ENCODE measurements around the gene GLI3. TPM values are rescaled to one million over a fixed set of nuclear protein-coding genes. Genes with fewer than 3 reads are reported as not detected.

The GLI3 gene
- total and polyA plus RNA-seq, 2 of the 8 experiments (the other 6 are each of a cell fraction or from before 2014, with no cell fraction given): 8.0 to 31.1 TPM

DNA sequence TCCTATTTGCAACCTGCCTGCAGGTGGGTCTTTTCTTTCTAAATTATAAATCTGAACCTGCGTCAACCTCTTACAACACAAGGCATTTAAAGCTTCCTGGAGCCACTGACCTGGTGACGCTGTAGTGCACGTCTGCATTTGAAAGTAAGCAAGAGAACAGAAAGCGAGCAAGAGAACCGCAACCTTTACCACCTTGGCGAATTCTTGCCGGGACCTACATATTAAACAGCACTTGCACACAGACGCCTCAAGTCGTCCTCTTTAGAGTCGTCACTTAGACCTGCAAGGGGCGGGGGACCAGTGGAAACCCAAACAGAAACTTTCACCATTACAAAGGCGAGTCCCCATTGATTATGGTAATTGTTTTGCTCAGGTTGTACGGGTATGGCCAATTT lies 9.5 kb downstream of the GLI3 start:
- Histone ChIP-seq H2BK5ac (ENCODE audit: low read depth, low read length) (peak overlapping the region; percentile 62), H3K23ac (ENCODE audit: insufficient read length) (no peak overlapping the region), H2AK5ac (ENCODE audit: low read depth, low read length) (no peak overlapping the region), H3K23me2 (ENCODE audit: low read depth, low read length) (peaks cover 8% of the 10 kb centered on the region), H3K9me3 (ENCODE audit: insufficient read depth in 2 of 2, low read depth in 1 of 2, low read length in 1 of 2) (no peaks in the 10 kb centered on the region), H3K36me3 (ENCODE audit: control insufficient read depth in 2 of 4, insufficient read depth in 4 of 4, low read length in 3 of 4) (no peaks in the 10 kb centered on the region), H3K14ac (ENCODE audit: insufficient read length) (no peak overlapping the region), H4K8ac (ENCODE audit: extremely low read depth, insufficient read depth, low read length) (peak overlapping the region; percentile 97; the same call in 1 of the 2 replicates), H4K20me1 (replicated peaks in 1 of 2; ENCODE audit: control insufficient read depth in 1 of 2, insufficient read depth in 2 of 2, low read length in 2 of 2) (no peaks in the 10 kb centered on the region), H4K5ac (ENCODE audit: insufficient read length, low read depth, low read length) (peak overlapping the region; percentile 28), H3K4me1 (replicated peaks in 1 of 4; ENCODE audit: control insufficient read depth in 3 of 4, insufficient read depth in 4 of 4, low read length in 3 of 4) (peaks cover 5 to 32% (median 24%) of the 10 kb centered on the region in 4 experiments; a peak in 6 of 7 replicates), H3K4ac (replicated peaks; ENCODE audit: insufficient read length, low read depth, low read length) (no peak overlapping the region), H3K56ac (replicated peaks; ENCODE audit: insufficient read length, low read depth, low read length) (no peak overlapping the region), H3K27me3 (replicated peaks in 1 of 4; ENCODE audit: control insufficient read depth in 3 of 4, extremely low read depth in 1 of 4, insufficient read depth in 3 of 4, low read length in 3 of 4) (no peaks in the 10 kb centered on the region), H3K4me2 (ENCODE audit: insufficient read depth in 1 of 2, low read depth in 2 of 2, low read length in 2 of 2) (peak overlapping the region; percentile 84 to 91), H3K79me2 (ENCODE audit: control insufficient read depth in 1 of 2, insufficient read depth in 2 of 2, low read length in 2 of 2) (peaks cover 0 to 47% of the 10 kb centered on the region in 2 experiments; a peak in 3 of 4 replicates), H3K27ac (ENCODE audit: low read depth, low read length) (peak overlapping the region; percentile 87), H2BK120ac (replicated peaks; ENCODE audit: low read depth, low read length) (no peak overlapping the region), H3K4me3 (ENCODE audit: extremely low read depth in 1 of 4, insufficient read depth in 2 of 4, low read depth in 3 of 4, low read length in 4 of 4) (peak overlapping the region; percentile 42 to 67 (median 52)), H4K91ac (replicated peaks; ENCODE audit: insufficient read length, low read length) (no peak overlapping the region), H2AFZ (ENCODE audit: low read length) (no peak overlapping the region), H3K79me1 (ENCODE audit: low read depth, low read length) (no peaks in the 10 kb centered on the region; the same call in 1 of the 2 replicates), H2BK20ac (ENCODE audit: low read length) (no peak overlapping the region), H3K18ac (ENCODE audit: extremely low read depth, low read length) (peak overlapping the region; percentile 78), H2BK15ac (ENCODE audit: low read length) (no peak overlapping the region), H2BK12ac (ENCODE audit: low read depth, low read length) (peak overlapping the region; percentile 81; the same call in 1 of the 2 replicates), H3K9ac (replicated peaks in 1 of 4; ENCODE audit: extremely low read depth in 1 of 4, low read depth in 3 of 4, low read length in 3 of 4) (peak overlapping the region; percentile 55 to 85 (median 77))
- POLR2A ChIA-PET (ENCODE audit: partially characterized antibody): interaction anchor here (1.0 to 1.8 kb wide), 13 partner anchors 9 to 212 kb away, joined by 3 to 8 read pairs (median 4); partner anchors contain the start of gene GLI3
- FAIRE-seq (peak; percentile 57), DNase-seq (ENCODE audit: low read depth in 1 of 2, low spot score in 2 of 2) (no peak)
- CTCF ChIA-PET (ENCODE audit: partially characterized antibody): interaction anchor here (0.6 to 4.7 kb wide), 3 partner anchors 42 to 89 kb away, joined by 4 to 20 read pairs (median 6); no protein-coding TSS in a partner anchor
- TF ChIP-seq, protein P1, sequence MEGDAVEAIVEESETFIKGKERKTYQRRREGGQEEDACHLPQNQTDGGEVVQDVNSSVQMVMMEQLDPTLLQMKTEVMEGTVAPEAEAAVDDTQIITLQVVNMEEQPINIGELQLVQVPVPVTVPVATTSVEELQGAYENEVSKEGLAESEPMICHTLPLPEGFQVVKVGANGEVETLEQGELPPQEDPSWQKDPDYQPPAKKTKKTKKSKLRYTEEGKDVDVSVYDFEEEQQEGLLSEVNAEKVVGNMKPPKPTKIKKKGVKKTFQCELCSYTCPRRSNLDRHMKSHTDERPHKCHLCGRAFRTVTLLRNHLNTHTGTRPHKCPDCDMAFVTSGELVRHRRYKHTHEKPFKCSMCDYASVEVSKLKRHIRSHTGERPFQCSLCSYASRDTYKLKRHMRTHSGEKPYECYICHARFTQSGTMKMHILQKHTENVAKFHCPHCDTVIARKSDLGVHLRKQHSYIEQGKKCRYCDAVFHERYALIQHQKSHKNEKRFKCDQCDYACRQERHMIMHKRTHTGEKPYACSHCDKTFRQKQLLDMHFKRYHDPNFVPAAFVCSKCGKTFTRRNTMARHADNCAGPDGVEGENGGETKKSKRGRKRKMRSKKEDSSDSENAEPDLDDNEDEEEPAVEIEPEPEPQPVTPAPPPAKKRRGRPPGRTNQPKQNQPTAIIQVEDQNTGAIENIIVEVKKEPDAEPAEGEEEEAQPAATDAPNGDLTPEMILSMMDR (IDR thresholded peaks at IDR 0.05; ENCODE audit: control extremely low read depth in 1 of 3, insufficient read depth in 1 of 3, low read depth in 1 of 3, low read length in 3 of 3): peak in 1 of 3 experiments; percentile 3; a peak in 1 of 4 replicates
- TF ChIP-seq YY1 (IDR thresholded peaks at IDR 0.05; ENCODE audit: low read depth, low read length) (no peak), TAF7 (optimal IDR thresholded peaks at IDR 0.05; ENCODE audit: borderline replicate concordance, low read depth, low read length) (peak; percentile 16), POLR2AphosphoS5 (IDR thresholded peaks at IDR 0.05; ENCODE audit: low read depth, low read length) (peak; percentile 48), RAD21 (IDR thresholded peaks at IDR 0.05 in 1 of 2, conservative IDR thresholded peaks at IDR 0.05 in 1 of 2; ENCODE audit: low read depth in 2 of 2, low read length in 2 of 2) (0 out of 4 replicates have a peak, but pooled peaks of 1 of the 2 experiments have one; percentile 2), EZH2 (IDR thresholded peaks at IDR 0.05; ENCODE audit: low read depth, low read length, severe bottlenecking) (no peak)
- 2% methylated on average over 13 of the region's 13 CpGs; no CpG with 5 or more reads in 1 of the 2 experiments for WGBS, 2 experiments (ENCODE audit: extremely low coverage in 1 of 2, insufficient coverage in 1 of 2, insufficient read length in 1 of 2, insufficient replicate concordance in 2 of 2, low coverage in 1 of 2, low lambda C conversion rate in 2 of 2, missing lambda C conversion rate in 1 of 2)
